ENCODE data around the gene C2orf66. TPM values are rescaled to one million over a fixed set of nuclear protein-coding genes. Genes with fewer than 3 reads are reported as not detected.

Gene C2orf66
- total and polyA plus RNA-seq, 2 donors (not counting 3 experiments of a cell fraction or from before 2014, with no cell fraction given) = 0.27 to 0.54 TPM

DNA sequence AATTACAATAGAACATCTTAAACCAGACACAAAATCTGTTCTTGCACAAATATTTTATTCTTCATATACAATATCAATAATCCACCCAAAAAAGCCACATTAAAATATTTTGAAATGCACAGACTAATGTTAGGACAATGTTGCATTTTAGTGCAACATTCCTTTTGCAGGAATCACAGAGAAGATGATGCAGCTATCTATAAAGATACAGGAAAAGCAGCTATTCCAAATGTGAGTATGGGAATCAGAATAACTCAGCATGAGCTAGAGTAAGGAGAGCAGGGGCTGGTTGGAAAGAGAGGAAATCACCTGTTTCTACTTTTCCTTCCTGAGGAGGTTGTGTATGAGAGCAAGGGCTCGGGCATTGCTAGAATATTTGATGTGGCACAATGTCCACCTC is 4.8 kb downstream of the C2orf66 start:
- Histone ChIP-seq H3K27ac (ENCODE audit: insufficient read depth, low read depth, low read length) (no peak overlapping the region), H3K36me3 (ENCODE audit: control insufficient read depth in 2 of 2, extremely low read depth in 1 of 2, insufficient read depth in 2 of 2, low read length in 2 of 2) (no peaks in the 10 kb centered on the region), H3K9ac (replicated peaks; ENCODE audit: extremely low read depth, insufficient read depth, low read length) (no peak overlapping the region), H3K4me2 (ENCODE audit: insufficient read depth, low read length) (no peak overlapping the region), H4K20me1 (replicated peaks; ENCODE audit: control insufficient read depth, extremely low read depth, insufficient read depth, low read length) (no peaks in the 10 kb centered on the region), H3K27me3 (ENCODE audit: control insufficient read depth in 2 of 2, insufficient read depth in 2 of 2, low read length in 2 of 2) (no peaks in the 10 kb centered on the region), H3K4me3 (replicated peaks in 1 of 3; ENCODE audit: insufficient read depth in 1 of 3, low read depth in 1 of 3, low read length in 3 of 3) (no peak overlapping the region), H3K4me1 (ENCODE audit: control insufficient read depth, extremely low read depth, insufficient read depth, low read length) (no peaks in the 10 kb centered on the region), H2AFZ (ENCODE audit: low read depth, low read length) (no peak overlapping the region), H3K79me2 (ENCODE audit: control insufficient read depth, insufficient read depth, low read length) (peaks cover 1% of the 10 kb centered on the region), H3K9me3 (replicated peaks; ENCODE audit: control insufficient read depth, insufficient read depth, low read length) (no peaks in the 10 kb centered on the region), H3K9me1 (replicated peaks; ENCODE audit: control insufficient read depth, extremely low read depth, insufficient read depth, low read length) (no peaks in the 10 kb centered on the region)
- dilution Hi-C loops (cut with MboI; ENCODE audit: extremely low pct_ligation_motif_present, low sequenced_read_pairs) = no loop called here
- BruUV-seq (replicated peaks) = no TSS peak
- no peak for DNase-seq (ENCODE audit: low read depth, low spot score)
- ChIA-PET CTCF (no interaction called here), POLR2A (no interaction called here)
- intact Hi-C loops (cut with micrococcal nuclease) = no loop called here
- FAIRE-seq = no peak
- TF ChIP-seq JUN (IDR thresholded peaks at IDR 0.05; ENCODE audit: borderline replicate concordance, insufficient read depth, insufficient read length, low read depth) (no peak), GATA2 (IDR thresholded peaks at IDR 0.05; ENCODE audit: insufficient read depth, insufficient read length, low read depth, low read length) (no peak), EZH2 (IDR thresholded peaks at IDR 0.05; ENCODE audit: borderline replicate concordance, low read depth, low read length, severe bottlenecking) (no peak), MYC (IDR thresholded peaks at IDR 0.05; ENCODE audit: low read depth, low read length) (no peak), FOS (IDR thresholded peaks at IDR 0.05; ENCODE audit: borderline replicate concordance, insufficient read depth, low read length) (no peak), POLR2A (IDR thresholded peaks at IDR 0.05; ENCODE audit: low read depth, low read length) (no peak), POLR2AphosphoS5 (IDR thresholded peaks at IDR 0.05; ENCODE audit: insufficient read depth, low read depth, low read length) (no peak)
- TF ChIP-seq, protein P1, sequence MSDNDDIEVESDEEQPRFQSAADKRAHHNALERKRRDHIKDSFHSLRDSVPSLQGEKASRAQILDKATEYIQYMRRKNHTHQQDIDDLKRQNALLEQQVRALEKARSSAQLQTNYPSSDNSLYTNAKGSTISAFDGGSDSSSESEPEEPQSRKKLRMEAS (IDR thresholded peaks at IDR 0.05; ENCODE audit: insufficient read depth, insufficient read length) = no peak
- TF ChIP-seq, protein P2, sequence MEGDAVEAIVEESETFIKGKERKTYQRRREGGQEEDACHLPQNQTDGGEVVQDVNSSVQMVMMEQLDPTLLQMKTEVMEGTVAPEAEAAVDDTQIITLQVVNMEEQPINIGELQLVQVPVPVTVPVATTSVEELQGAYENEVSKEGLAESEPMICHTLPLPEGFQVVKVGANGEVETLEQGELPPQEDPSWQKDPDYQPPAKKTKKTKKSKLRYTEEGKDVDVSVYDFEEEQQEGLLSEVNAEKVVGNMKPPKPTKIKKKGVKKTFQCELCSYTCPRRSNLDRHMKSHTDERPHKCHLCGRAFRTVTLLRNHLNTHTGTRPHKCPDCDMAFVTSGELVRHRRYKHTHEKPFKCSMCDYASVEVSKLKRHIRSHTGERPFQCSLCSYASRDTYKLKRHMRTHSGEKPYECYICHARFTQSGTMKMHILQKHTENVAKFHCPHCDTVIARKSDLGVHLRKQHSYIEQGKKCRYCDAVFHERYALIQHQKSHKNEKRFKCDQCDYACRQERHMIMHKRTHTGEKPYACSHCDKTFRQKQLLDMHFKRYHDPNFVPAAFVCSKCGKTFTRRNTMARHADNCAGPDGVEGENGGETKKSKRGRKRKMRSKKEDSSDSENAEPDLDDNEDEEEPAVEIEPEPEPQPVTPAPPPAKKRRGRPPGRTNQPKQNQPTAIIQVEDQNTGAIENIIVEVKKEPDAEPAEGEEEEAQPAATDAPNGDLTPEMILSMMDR (IDR thresholded peaks at IDR 0.05; ENCODE audit: extremely low read depth in 1 of 2, insufficient read depth in 1 of 2, low read depth in 1 of 2, low read length in 2 of 2) = no peak

Measured in endothelial cell of umbilical vein (primary cell).